HepG2 (cell line): Measurements from ENCODE around the gene GMEB2. TPM values are rescaled to one million over a fixed set of nuclear protein-coding genes. Genes with fewer than 3 reads are reported as not detected.
A peak's percentile ranks its signal among the peaks of the same experiment; 100 is the strongest.

ENCODE experiments used
- HES4 ChIP-seq: sonication (generic); formaldehyde crosslinking; IDR thresholded peaks from 2 replicates; pipeline ENCODE4 v1.9.0; 2021; ENCODE audit warnings: mild to moderate bottlenecking, missing genetic modification reagents, borderline replicate concordance
- KLF6 ChIP-seq: IDR thresholded peaks from 2 replicates; pipeline ENCODE4 v1.8.0; 2016; ENCODE audit warnings: missing biosample characterization, missing genetic modification reagents
- PHF20 ChIP-seq: sonication (generic); formaldehyde crosslinking; IDR thresholded peaks from 2 replicates; pipeline ENCODE4 v1.5.0; 2020; ENCODE audit warnings: mild to moderate bottlenecking, missing genetic modification reagents
- RBFOX2 ChIP-seq: fragments of 200-400 bp; formaldehyde crosslinking; IDR thresholded peaks from 2 replicates; pipeline ENCODE4 v1.6.1; 2017; ENCODE audit warnings: low read depth, mild to moderate bottlenecking, low read length
- ZNF589 ChIP-seq: sonication (generic); formaldehyde crosslinking; conservative IDR thresholded peaks from 2 replicates; pipeline ENCODE4 v1.8.0; 2022; ENCODE audit warnings: mild to moderate bottlenecking, moderate library complexity, missing genetic modification reagents
- ZNF768 ChIP-seq: sonication (generic); formaldehyde crosslinking; IDR thresholded peaks from 2 replicates; pipeline ENCODE4 v1.4.0; 2020; ENCODE audit warnings: missing genetic modification reagents
- polyA plus RNA-seq, 8 experiments: library from polyadenylated mRNA; depleted of rRNA in 3 of 8; stranded (reverse) in 7 of 8; unstranded in 1 of 8; fragments of >200 nt; fragmentation: Illumina TruSeq in 4 of 8; extraction: Trizol in 4 of 8; gene quantifications; 2 replicates each; pipeline versions ENCODE4 v1.2.1 to v1.2.3, GENCODE V29; 2011 to 2016; ENCODE audit warnings: low read depth in 4 of 8, missing spikeins in 1 of 8, mixed read lengths in 1 of 8; ENCODE audit not compliant: insufficient read depth in 1 of 8
- total RNA-seq, 5 experiments: library from RNA; depleted of rRNA; stranded (reverse); fragments of >200 nt; fragmentation: Illumina TruSeq; extraction: Trizol; gene quantifications; 2 replicates each; pipeline ENCODE4 v1.2.3, GENCODE V29; 2016; ENCODE audit warnings: low read depth in 1 of 5
- TF ChIP-seq, protein P1 (sequence below): sonication (generic); formaldehyde crosslinking; IDR thresholded peaks from 2 replicates; pipeline ENCODE4 v1.4.0; 2020; ENCODE audit warnings: mild to moderate bottlenecking, missing genetic modification reagents
- TF ChIP-seq, protein P2 (sequence below): sonication (generic); formaldehyde crosslinking; IDR thresholded peaks from 2 replicates; pipeline ENCODE4 v1.9.0; 2022; ENCODE audit warnings: missing genetic modification reagents, mild to moderate bottlenecking, borderline replicate concordance
- TF ChIP-seq, protein P3 (sequence below): IDR thresholded peaks from 2 replicates; pipeline ENCODE4 v1.6.1; 2016; ENCODE audit warnings: mild to moderate bottlenecking
- TF ChIP-seq, protein P4 (sequence below): conservative IDR thresholded peaks from 2 replicates; pipeline ENCODE4 v1.6.1; 2018; ENCODE audit warnings: missing genetic modification reagents
- TF ChIP-seq, protein P5 (sequence below): sonication (generic); formaldehyde crosslinking; IDR thresholded peaks from 2 replicates; pipeline ENCODE4 v1.5.0; 2020; ENCODE audit warnings: missing genetic modification reagents, mild to moderate bottlenecking, borderline replicate concordance
- TF ChIP-seq, protein P6 (sequence below): sonication (generic); formaldehyde crosslinking; IDR thresholded peaks from 2 replicates; pipeline ENCODE4 v1.5.0; 2020; ENCODE audit warnings: mild to moderate bottlenecking, missing genetic modification reagents
- TF ChIP-seq, protein P7 (sequence below): IDR thresholded peaks from 2 replicates; pipeline ENCODE4 v1.6.1; 2016
- TF ChIP-seq, protein P8 (sequence below): sonication (generic); formaldehyde crosslinking; conservative IDR thresholded peaks from 2 replicates; pipeline ENCODE4 v1.4.0; 2020; ENCODE audit warnings: missing genetic modification reagents

GMEB2 gene
- total and polyA plus RNA-seq, 2 of the 13 experiments (the other 11 are each of a cell fraction or from before 2014, with no cell fraction given) = 10.6 to 12.4 TPM

DNA sequence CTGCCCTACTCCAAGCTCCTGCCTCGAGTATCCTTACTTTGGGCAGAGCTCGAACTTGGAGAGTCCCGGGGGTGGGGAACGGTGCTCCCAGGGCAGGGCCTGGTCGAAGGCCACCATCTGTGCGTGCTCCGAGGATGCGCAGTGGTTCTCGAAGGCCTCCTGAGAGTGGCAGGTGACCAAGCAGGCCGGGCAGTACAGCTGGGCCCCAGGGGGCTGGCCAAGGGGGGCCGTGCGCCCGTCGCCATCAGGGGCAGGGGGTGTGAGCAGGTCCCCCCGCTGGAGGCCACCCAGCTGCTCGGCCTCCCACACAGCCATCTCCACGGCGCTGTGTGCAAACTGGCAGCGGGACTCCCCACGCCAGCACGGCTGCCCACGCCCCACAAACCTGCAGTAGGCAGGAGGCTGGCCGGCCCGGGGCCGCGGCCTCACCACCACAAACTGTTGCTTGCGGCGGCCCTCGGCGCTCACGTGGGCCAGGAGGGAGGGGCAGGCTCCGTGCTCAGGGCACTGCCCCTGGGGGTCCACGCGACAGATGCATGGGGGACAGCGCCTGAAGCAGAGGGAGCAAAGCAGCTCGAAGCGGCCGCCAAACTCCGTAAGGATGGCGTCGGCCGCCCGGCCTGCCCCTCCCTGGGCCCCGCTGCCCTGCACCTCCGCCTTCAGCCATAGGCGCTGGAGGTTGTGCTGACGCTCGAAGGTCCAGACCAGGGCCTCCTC, 54.7 kb downstream of the GMEB2 start (continued):
- TF ChIP-seq, protein P1, sequence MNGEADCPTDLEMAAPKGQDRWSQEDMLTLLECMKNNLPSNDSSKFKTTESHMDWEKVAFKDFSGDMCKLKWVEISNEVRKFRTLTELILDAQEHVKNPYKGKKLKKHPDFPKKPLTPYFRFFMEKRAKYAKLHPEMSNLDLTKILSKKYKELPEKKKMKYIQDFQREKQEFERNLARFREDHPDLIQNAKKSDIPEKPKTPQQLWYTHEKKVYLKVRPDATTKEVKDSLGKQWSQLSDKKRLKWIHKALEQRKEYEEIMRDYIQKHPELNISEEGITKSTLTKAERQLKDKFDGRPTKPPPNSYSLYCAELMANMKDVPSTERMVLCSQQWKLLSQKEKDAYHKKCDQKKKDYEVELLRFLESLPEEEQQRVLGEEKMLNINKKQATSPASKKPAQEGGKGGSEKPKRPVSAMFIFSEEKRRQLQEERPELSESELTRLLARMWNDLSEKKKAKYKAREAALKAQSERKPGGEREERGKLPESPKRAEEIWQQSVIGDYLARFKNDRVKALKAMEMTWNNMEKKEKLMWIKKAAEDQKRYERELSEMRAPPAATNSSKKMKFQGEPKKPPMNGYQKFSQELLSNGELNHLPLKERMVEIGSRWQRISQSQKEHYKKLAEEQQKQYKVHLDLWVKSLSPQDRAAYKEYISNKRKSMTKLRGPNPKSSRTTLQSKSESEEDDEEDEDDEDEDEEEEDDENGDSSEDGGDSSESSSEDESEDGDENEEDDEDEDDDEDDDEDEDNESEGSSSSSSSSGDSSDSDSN = no peak
- TF ChIP-seq KLF6 (CRISPR knock-in tag) (no peak), PHF20 (no peak), ZNF768 (CRISPR knock-in tag) (no peak), HES4 (peak; percentile 48; the same call in 1 of the 2 replicates), ZNF589 (CRISPR knock-in tag) (no peak), RBFOX2 (0 out of 2 replicates have a peak, but pooled peaks have one; percentile 36)
- TF ChIP-seq, protein P2, sequence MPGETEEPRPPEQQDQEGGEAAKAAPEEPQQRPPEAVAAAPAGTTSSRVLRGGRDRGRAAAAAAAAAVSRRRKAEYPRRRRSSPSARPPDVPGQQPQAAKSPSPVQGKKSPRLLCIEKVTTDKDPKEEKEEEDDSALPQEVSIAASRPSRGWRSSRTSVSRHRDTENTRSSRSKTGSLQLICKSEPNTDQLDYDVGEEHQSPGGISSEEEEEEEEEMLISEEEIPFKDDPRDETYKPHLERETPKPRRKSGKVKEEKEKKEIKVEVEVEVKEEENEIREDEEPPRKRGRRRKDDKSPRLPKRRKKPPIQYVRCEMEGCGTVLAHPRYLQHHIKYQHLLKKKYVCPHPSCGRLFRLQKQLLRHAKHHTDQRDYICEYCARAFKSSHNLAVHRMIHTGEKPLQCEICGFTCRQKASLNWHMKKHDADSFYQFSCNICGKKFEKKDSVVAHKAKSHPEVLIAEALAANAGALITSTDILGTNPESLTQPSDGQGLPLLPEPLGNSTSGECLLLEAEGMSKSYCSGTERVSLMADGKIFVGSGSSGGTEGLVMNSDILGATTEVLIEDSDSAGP (CRISPR knock-in tag) = peak; percentile 24; the same call in 1 of the 2 replicates
- TF ChIP-seq, protein P3, sequence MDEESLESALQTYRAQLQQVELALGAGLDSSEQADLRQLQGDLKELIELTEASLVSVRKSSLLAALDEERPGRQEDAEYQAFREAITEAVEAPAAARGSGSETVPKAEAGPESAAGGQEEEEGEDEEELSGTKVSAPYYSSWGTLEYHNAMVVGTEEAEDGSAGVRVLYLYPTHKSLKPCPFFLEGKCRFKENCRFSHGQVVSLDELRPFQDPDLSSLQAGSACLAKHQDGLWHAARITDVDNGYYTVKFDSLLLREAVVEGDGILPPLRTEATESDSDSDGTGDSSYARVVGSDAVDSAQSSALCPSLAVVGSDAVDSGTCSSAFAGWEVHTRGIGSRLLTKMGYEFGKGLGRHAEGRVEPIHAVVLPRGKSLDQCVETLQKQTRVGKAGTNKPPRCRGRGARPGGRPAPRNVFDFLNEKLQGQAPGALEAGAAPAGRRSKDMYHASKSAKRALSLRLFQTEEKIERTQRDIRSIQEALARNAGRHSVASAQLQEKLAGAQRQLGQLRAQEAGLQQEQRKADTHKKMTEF = no peak
- TF ChIP-seq, protein P4, sequence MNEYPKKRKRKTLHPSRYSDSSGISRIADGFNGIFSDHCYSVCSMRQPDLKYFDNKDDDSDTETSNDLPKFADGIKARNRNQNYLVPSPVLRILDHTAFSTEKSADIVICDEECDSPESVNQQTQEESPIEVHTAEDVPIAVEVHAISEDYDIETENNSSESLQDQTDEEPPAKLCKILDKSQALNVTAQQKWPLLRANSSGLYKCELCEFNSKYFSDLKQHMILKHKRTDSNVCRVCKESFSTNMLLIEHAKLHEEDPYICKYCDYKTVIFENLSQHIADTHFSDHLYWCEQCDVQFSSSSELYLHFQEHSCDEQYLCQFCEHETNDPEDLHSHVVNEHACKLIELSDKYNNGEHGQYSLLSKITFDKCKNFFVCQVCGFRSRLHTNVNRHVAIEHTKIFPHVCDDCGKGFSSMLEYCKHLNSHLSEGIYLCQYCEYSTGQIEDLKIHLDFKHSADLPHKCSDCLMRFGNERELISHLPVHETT (CRISPR knock-in tag) = no peak
- TF ChIP-seq, protein P5, sequence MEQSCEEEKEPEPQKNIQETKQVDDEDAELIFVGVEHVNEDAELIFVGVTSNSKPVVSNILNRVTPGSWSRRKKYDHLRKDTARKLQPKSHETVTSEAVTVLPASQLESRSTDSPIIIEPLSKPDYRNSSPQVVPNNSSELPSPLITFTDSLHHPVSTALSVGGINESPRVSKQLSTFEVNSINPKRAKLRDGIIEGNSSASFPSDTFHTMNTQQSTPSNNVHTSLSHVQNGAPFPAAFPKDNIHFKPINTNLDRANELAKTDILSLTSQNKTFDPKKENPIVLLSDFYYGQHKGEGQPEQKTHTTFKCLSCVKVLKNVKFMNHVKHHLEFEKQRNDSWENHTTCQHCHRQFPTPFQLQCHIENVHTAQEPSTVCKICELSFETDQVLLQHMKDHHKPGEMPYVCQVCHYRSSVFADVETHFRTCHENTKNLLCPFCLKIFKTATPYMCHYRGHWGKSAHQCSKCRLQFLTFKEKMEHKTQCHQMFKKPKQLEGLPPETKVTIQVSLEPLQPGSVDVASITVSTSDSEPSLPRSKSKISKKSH (CRISPR knock-in tag) = no peak
- TF ChIP-seq, protein P6, sequence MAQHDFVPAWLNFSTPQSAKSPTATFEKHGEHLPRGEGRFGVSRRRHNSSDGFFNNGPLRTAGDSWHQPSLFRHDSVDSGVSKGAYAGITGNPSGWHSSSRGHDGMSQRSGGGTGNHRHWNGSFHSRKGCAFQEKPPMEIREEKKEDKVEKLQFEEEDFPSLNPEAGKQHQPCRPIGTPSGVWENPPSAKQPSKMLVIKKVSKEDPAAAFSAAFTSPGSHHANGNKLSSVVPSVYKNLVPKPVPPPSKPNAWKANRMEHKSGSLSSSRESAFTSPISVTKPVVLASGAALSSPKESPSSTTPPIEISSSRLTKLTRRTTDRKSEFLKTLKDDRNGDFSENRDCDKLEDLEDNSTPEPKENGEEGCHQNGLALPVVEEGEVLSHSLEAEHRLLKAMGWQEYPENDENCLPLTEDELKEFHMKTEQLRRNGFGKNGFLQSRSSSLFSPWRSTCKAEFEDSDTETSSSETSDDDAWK (CRISPR knock-in tag) = no peak
- TF ChIP-seq, protein P7, sequence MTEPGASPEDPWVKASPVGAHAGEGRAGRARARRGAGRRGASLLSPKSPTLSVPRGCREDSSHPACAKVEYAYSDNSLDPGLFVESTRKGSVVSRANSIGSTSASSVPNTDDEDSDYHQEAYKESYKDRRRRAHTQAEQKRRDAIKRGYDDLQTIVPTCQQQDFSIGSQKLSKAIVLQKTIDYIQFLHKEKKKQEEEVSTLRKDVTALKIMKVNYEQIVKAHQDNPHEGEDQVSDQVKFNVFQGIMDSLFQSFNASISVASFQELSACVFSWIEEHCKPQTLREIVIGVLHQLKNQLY = no peak
- TF ChIP-seq, protein P8, sequence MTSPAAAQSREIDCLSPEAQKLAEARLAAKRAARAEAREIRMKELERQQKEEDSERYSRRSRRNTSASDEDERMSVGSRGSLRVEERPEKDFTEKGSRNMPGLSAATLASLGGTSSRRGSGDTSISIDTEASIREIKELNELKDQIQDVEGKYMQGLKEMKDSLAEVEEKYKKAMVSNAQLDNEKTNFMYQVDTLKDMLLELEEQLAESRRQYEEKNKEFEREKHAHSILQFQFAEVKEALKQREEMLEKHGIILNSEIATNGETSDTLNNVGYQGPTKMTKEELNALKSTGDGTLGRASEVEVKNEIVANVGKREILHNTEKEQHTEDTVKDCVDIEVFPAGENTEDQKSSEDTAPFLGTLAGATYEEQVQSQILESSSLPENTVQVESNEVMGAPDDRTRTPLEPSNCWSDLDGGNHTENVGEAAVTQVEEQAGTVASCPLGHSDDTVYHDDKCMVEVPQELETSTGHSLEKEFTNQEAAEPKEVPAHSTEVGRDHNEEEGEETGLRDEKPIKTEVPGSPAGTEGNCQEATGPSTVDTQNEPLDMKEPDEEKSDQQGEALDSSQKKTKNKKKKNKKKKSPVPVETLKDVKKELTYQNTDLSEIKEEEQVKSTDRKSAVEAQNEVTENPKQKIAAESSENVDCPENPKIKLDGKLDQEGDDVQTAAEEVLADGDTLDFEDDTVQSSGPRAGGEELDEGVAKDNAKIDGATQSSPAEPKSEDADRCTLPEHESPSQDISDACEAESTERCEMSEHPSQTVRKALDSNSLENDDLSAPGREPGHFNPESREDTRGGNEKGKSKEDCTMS (CRISPR knock-in tag) = no peak
